COLO668 (cell line): ENCODE measurements around the gene NT5DC2.

Source experiments
- DNase-seq: peaks from one replicate; lab custom pipeline; 2025; ENCODE audit not compliant: unreplicated experiment; lab: John Stamatoyannopoulos, UW

Gene NT5DC2

GRCh38 chr3:52512727-52513126, 20.9 kb downstream of the NT5DC2 start:
- DNase-seq = no peak

- no peak for DNase-seq
Measured at GRCh38 chr3:52512105-52512504, 21.6 kb downstream of the NT5DC2 start.

GRCh38 chr3:52511509-52511908, 22.1 kb downstream of the NT5DC2 start:
- DNase-seq = no peak

- DNase-seq = no peak
Measured at GRCh38 chr3:52509753-52510328, 23.8 kb downstream of the NT5DC2 start.

DNA sequence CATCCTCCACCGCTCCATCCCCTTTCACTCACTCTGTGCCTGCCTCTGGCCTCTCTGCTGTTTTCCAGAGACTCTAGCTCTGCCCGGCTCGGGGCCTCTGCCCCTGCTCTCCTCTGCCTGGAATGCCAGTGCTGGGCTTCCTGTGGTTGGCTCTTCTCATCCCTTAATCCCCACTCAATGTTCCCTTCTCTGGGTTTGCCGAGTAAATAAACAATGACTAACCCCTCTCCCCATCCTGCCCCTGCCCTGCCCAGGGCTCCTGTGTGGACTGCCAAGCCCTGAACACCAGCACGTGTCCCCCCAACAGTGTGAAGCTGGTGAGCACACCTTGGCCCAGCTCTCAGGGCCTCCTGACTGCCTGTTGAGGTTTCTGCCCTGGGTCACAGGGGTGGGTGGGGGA, 26.3 kb downstream of the NT5DC2 start:
- DNase-seq = peak; percentile 18

DNA sequence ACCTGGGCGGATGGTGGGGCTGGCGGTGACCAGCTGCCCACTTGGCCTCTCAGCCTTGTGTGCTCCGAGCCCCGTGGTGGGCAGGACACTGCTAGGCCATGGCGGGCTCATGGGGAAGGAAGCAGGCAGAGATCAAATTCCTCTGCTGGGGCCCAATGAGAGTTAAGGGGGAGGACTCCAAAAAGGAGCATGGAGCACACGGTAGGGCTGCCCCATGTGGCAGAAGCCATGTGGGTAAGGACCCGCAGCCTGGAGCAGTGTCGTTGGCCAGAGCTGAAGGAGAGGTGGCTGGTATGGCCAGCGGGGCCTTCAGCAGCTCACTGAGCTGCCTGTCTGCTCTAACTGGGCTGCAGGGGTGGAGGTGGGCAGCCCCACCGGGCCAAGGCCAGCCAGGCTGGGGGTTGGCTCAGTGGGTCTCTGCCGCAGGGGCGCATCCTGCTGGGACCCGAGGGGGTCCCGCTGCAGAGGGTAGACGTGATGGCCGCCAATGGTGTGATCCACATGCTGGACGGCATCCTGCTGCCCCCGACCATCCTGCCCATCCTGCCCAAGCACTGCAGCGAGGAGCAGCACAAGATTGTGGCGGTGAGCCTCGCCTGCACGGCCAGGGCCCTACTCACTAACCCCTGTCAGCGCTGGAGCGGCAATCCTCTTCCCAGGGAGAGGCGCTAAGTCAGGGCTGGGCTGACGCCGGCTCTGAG, 27.2 kb downstream of the NT5DC2 start:
- no peak for DNase-seq

GRCh38 chr3:52504977-52505376, 28.7 kb downstream of the NT5DC2 start:
- DNase-seq = no peak

GRCh38 chr3:52503788-52504424, 29.8 kb downstream of the NT5DC2 start:
- peak; percentile 82 for DNase-seq

DNA sequence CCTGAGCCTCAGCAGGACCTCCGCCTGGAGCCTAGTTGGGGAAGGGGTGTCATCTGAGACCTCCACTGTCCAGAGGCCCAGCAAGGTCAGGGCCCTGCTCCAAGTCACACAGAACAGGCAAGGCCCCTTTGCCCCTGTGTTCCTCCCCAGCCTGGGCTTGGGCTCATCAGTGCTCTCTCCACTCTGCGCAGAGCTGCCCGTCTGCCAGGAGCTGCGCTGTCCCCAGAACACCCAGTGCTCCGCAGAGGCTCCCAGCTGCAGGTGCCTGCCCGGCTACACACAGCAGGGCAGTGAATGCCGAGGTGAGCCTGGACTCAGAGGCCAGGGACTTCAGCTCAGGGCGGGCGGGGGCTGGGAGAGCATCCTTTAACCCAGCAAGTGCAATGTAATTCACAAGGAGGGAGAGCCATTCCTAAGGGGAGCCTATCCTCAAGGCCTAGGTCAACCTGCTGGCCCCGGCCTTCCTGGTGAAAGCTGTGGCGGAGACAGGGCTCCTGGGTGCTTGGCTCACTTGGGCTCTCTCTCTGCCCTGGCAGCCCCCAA, 30.8 kb downstream of the NT5DC2 start:
- no peak for DNase-seq

GRCh38 chr3:52502001-52502400, 31.7 kb downstream of the NT5DC2 start:
- DNase-seq = no peak

- no peak for DNase-seq
Measured at GRCh38 chr3:52501046-52501445, 32.6 kb downstream of the NT5DC2 start.

DNA sequence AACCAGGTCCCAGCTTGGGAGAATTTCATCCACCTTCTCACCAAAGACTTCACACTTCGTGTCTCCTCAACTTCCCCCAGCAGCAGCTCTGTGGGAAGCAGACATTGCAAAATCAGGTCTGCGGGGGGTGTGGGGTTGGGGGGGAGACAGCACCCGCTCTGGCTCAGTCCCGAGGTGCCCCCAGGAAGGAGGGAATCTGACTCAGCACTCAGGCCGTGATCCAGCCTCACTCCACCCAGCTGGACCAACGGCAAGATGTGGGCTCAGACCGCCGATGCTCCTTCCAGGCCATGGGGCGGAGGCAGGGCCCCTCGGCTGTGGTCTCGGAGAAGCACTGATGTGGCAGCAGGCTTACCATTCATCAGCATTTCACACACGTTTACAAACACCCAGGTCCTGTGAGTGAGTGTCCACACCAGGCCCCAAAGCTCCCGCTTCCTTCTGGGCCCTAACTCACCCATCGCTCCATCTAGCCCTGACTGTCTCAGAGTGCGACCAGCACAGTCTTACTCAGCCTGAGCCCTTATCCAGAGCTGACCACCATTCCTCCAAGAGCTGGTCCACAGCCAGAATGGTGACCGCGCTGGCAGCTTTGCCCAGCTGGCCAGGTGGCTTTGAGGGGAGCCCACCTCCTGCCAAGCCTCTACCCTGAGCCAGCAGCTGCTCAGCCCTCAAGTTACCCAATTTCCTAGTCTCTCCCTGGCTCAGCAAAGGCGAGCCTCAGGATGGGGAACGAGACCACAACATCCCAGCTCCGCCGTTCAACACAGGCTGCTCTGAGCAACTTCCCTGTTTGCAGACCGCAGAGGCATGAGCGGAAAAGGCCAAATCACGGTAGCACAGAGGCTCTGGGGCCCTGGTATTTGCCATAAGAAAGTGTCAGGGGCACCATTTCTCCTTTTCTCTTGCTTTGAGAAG, 35.3 kb downstream of the NT5DC2 start:
- DNase-seq = no peak

DNA sequence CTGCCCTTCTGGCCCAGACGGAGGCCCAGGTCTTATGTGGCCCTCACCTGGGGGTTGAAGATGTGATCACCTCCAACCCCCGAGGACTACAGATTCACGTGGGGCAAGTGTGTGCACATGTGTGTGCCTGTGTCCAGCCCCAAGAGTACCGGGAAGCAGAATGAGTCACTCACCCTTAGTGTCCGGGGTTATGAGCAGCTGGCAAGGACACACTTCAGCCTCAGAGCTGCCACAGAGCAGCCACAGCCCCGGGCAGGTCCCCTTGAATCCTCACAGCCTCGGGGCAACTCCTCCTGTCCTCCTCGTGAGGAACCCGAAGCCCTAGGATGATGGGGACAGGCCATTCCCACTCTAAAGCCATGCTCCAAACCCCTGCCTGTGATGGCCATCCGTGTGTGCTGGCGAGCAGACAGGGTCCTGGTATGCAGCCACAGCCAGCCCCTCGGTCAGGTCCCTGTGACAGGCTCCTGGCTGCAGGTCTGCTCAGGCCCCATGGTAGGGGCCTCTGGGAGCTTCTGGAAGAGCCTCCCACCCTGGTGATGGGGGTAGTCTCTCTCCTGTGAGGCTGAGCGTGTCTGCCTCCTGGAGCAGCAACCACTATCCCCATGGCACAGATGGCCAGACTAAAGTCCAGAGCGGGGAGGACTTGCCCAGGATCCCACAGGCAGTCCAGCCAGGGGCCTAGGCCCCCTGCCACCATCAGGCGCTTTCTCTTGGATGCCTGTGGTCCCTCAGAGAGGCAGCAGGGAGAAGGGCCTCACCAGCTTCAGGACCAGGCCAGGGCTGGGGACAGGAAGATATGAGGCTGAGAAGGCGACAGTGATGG, 37.7 kb downstream of the NT5DC2 start:
- DNase-seq = peak; percentile 17

GRCh38 chr3:52494886-52495495, 38.7 kb downstream of the NT5DC2 start, which contains the start of gene STAB1:
STAB1 (plus strand) TSS chr3:52495338; CDS start chr3:52495414, 76 bp downstream.
- DNase-seq = no peak

DNA sequence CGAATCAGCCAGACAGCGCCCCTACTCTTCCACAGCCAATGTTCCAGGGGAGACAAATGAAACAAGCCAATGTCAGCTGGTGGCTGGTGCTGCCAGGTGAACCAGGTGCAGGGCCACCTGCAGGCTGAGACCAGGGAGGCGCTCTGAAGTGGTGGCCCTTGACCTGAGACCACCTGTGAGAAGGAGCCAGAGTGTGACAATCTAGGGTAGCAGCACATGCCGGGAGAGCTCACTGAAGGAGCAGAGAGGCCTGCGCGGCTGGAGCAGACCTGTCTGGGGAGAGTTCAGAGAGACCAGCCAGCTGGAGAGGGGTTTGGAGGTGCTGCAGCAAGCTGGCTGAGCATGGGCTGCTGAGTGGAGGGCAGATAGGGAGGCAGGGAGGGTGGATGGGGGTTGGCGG, 39.2 kb downstream of the NT5DC2 start:
- peak; percentile 60 for DNase-seq

- peak; percentile 2 for DNase-seq
Measured at GRCh38 chr3:52493232-52494017, 40.2 kb downstream of the NT5DC2 start.

GRCh38 chr3:52492059-52492458, 41.6 kb downstream of the NT5DC2 start:
- no peak for DNase-seq

GRCh38 chr3:52490939-52491526, 42.6 kb downstream of the NT5DC2 start:
- no peak for DNase-seq
